HepG2 (cell line): Measurements from ENCODE around the gene LPIN3. TPM values are rescaled to one million over a fixed set of nuclear protein-coding genes. Genes with fewer than 3 reads are reported as not detected.

Source experiments
- ATAC-seq: fragments of 200-7000 bp; cut with Tn5 transposase; 3 replicates; pipeline ENCODE4 v1.9.1; 2020; ENCODE audit warnings: mild to moderate bottlenecking, moderate library complexity
- BruUV-seq: library from RNA; stranded (reverse); fragments of 400-500 nt; replicated peaks from 2 replicates; lab custom pipeline; 2021; lab: Mats Ljungman, UMichigan
- CTCF ChIA-PET: fragments of 300-600 bp; formaldehyde crosslinking; extraction: SDS; loops from one replicate; lab custom pipeline; 2021; ENCODE audit warnings: low total read pairs, inconsistent platforms, low intra/inter-chr PET ratio; lab: Yijun Ruan, JAX
- POLR2A ChIA-PET: fragments of 350-600 bp; sonication (Branson Sonifier 250); formaldehyde crosslinking; loops from one replicate; lab custom pipeline; 2020; ENCODE audit warnings: antibody characterized with exemption, inconsistent platforms; lab: Yijun Ruan, JAX
- DNase-seq: peaks from one replicate; pipeline ENCODE4 v3.0.0-alpha.2; 2015; ENCODE audit warnings: low spot score
- FAIRE-seq: peaks from 3 replicates; lab custom pipeline; 2011; peaks lifted over from hg19 to GRCh38; lab: Jason Lieb, UNC
- H2AFZ ChIP-seq: one replicate; pipeline ENCODE4 v1.6.1; 2011; ENCODE audit warnings: low read length, inconsistent platforms
- H3K27ac ChIP-seq: fragments of 300-600 bp; 3 replicates; pipeline ENCODE4 v1.8.0; 2011; ENCODE audit warnings: mixed run types, mild to moderate bottlenecking, mixed read lengths, low read length, inconsistent platforms; ENCODE audit not compliant: insufficient read depth; ENCODE audit errors: extremely low read length
- H3K27me3 ChIP-seq, 2 experiments: fragments of 200-600 bp in 1 of 2; 2 replicates in 1 of 2; 3 replicates in 1 of 2; pipeline versions ENCODE4 v1.6.0 to v1.8.0; 2011; ENCODE audit warnings: low read length in 2 of 2, mild to moderate bottlenecking in 2 of 2, moderate library complexity in 2 of 2, inconsistent platforms in 1 of 2; ENCODE audit not compliant: insufficient read depth in 2 of 2, control insufficient read depth in 1 of 2
- H3K36me3 ChIP-seq, 2 experiments: fragments of 200-600 bp in 1 of 2; replicated peaks in 1 of 2; 2 replicates in 1 of 2; 3 replicates in 1 of 2; pipeline versions ENCODE4 v1.5.1 to v1.8.0; 2011; ENCODE audit warnings: low read length in 2 of 2, inconsistent platforms in 1 of 2; ENCODE audit not compliant: insufficient read depth in 2 of 2, control insufficient read depth in 1 of 2
- H3K4me1 ChIP-seq: 2 replicates; pipeline ENCODE4 v1.5.1; 2012; ENCODE audit warnings: low read length, inconsistent platforms; ENCODE audit not compliant: insufficient read depth
- H3K4me2 ChIP-seq: 2 replicates; pipeline ENCODE4 v1.6.0; 2011; ENCODE audit warnings: low read depth, low read length, inconsistent platforms
- H3K4me3 ChIP-seq, 3 experiments: fragments of 200-600 bp in 1 of 3; sonication (generic), shearing (Covaris generic) in 1 of 3; replicated peaks in 1 of 3; 2 replicates each; pipeline ENCODE4 v1.5.1; 2011 to 2016; ENCODE audit warnings: low read length in 3 of 3, inconsistent platforms in 2 of 3, low read depth in 2 of 3, mild to moderate bottlenecking in 2 of 3, control low read depth in 1 of 3, mixed read lengths in 1 of 3; ENCODE audit not compliant: insufficient read depth in 1 of 3
- H3K79me2 ChIP-seq: one replicate; pipeline ENCODE4 v1.6.1; 2011; ENCODE audit warnings: low read length, inconsistent platforms; ENCODE audit not compliant: insufficient read depth
- H3K9ac ChIP-seq: 2 replicates; pipeline ENCODE4 v1.6.0; 2011; ENCODE audit warnings: mild to moderate bottlenecking, low read depth, low read length, inconsistent platforms; ENCODE audit not compliant: insufficient read depth
- H3K9me3 ChIP-seq: 2 replicates; pipeline ENCODE4 v1.5.1; 2012; ENCODE audit warnings: mild to moderate bottlenecking, low read length
- H4K20me1 ChIP-seq: 2 replicates; pipeline ENCODE4 v1.6.0; 2011; ENCODE audit warnings: inconsistent platforms, mild to moderate bottlenecking, low read length, moderate library complexity; ENCODE audit not compliant: insufficient read depth
- EP300 ChIP-seq, 3 experiments: sonication (generic) in 1 of 3; formaldehyde crosslinking in 1 of 3; IDR thresholded peaks; 2 replicates each; pipeline versions ENCODE4 v1.5.1 to v1.6.1; 2011 to 2020; ENCODE audit warnings: low read depth in 2 of 3, low read length in 2 of 3, borderline replicate concordance in 1 of 3, improper control_type of control experiment in 1 of 3, mild to moderate bottlenecking in 1 of 3, missing genetic modification reagents in 1 of 3, moderate library complexity in 1 of 3
- RBFOX2 ChIP-seq: fragments of 200-400 bp; formaldehyde crosslinking; IDR thresholded peaks from 2 replicates; pipeline ENCODE4 v1.6.1; 2017; ENCODE audit warnings: low read depth, mild to moderate bottlenecking, low read length
- SIX4 ChIP-seq: sonication (generic); formaldehyde crosslinking; IDR thresholded peaks from 2 replicates; pipeline ENCODE4 v1.4.0; 2020; ENCODE audit warnings: missing genetic modification reagents
- ZMYM3 ChIP-seq: sonication (generic); formaldehyde crosslinking; IDR thresholded peaks from 2 replicates; pipeline ENCODE4 v1.5.1; 2020; ENCODE audit warnings: mild to moderate bottlenecking, missing genetic modification reagents
- ZNF225 ChIP-seq: sonication (generic); formaldehyde crosslinking; IDR thresholded peaks from 2 replicates; pipeline ENCODE4 v1.4.0; 2020; ENCODE audit warnings: mild to moderate bottlenecking, missing genetic modification reagents
- ZNF282 ChIP-seq: fragments of 450-650 bp; IDR thresholded peaks from 2 replicates; pipeline ENCODE4 v1.6.1; 2018; ENCODE audit not compliant: partially characterized antibody
- ZNF768 ChIP-seq: sonication (generic); formaldehyde crosslinking; IDR thresholded peaks from 2 replicates; pipeline ENCODE4 v1.4.0; 2020; ENCODE audit warnings: missing genetic modification reagents
- ZNF83 ChIP-seq: sonication (generic); formaldehyde crosslinking; IDR thresholded peaks from 2 replicates; pipeline ENCODE4 v1.4.0; 2020; ENCODE audit warnings: missing genetic modification reagents, mild to moderate bottlenecking, borderline replicate concordance
- WGBS: methylation state at CpG from one replicate; pipeline ENCODE4 v1.1.6; 2017; ENCODE audit warnings: low lambda C conversion rate; 5-methylcytosine and 5-hydroxymethylcytosine counted together
- in situ Hi-C: cut with HindIII; loops from 2 replicates; pipeline ENCODE4 v1.10.0; 2017; ENCODE audit warnings: low pct_unique_long_range_greater_than_20kb; ENCODE audit not compliant: extremely low pct_ligation_motif_present
- intact Hi-C: fragments of 100-400 bp; cut with micrococcal nuclease; formaldehyde crosslinking; loops from one replicate; pipeline ENCODE4 v1.10.0; 2022; ENCODE audit not compliant: unreplicated experiment
- polyA plus RNA-seq, 8 experiments: library from polyadenylated mRNA; depleted of rRNA in 3 of 8; stranded (reverse) in 7 of 8; unstranded in 1 of 8; fragments of >200 nt; fragmentation: Illumina TruSeq in 4 of 8; extraction: Trizol in 4 of 8; gene quantifications; 2 replicates each; pipeline versions ENCODE4 v1.2.1 to v1.2.3, GENCODE V29; 2011 to 2016; ENCODE audit warnings: low read depth in 4 of 8, missing spikeins in 1 of 8, mixed read lengths in 1 of 8; ENCODE audit not compliant: insufficient read depth in 1 of 8
- total RNA-seq, 5 experiments: library from RNA; depleted of rRNA; stranded (reverse); fragments of >200 nt; fragmentation: Illumina TruSeq; extraction: Trizol; gene quantifications; 2 replicates each; pipeline ENCODE4 v1.2.3, GENCODE V29; 2016; ENCODE audit warnings: low read depth in 1 of 5

Gene LPIN3
- total and polyA plus RNA-seq, 2 of the 13 experiments (the other 11 are each of a cell fraction or from before 2014, with no cell fraction given) = 14.2 to 28.6 TPM

GRCh38 chr20:41348430-41349172, 8.0 kb downstream of the LPIN3 start:
- Histone ChIP-seq H2AFZ (no peak overlapping the region), H3K9ac (no peak overlapping the region), H3K27me3 (no peaks in the 10 kb centered on the region), H3K9me3 (no peaks in the 10 kb centered on the region), H3K27ac (no peak overlapping the region), H3K79me2 (no peaks in the 10 kb centered on the region), H4K20me1 (0 out of 2 replicates have a peak, but pooled peaks cover 4% of the 10 kb centered on the region), H3K4me1 (0 out of 2 replicates have a peak, but pooled peaks cover 1% of the 10 kb centered on the region), H3K36me3 (peaks cover 8 to 21% of the 10 kb centered on the region in 2 experiments; a peak in 3 of 5 replicates), H3K4me3 (no peak overlapping the region), H3K4me2 (no peak overlapping the region)
- no peak for FAIRE-seq
- POLR2A ChIA-PET = no interaction called here
- in situ Hi-C loops = no loop called here
- 0 out of 2 replicates have a peak, but pooled peaks have one; percentile 23 for TF ChIP-seq ZNF83 (CRISPR knock-in tag)
- TF ChIP-seq SIX4 = no peak
- 0 out of 2 replicates have a peak, but pooled peaks have one; percentile 39 for TF ChIP-seq RBFOX2
- peak; percentile 99 for TF ChIP-seq ZNF768
- TF ChIP-seq ZNF282 = no peak
- 0 out of 2 replicates have a peak, but pooled peaks have one; percentile 21 for TF ChIP-seq ZNF225 (CRISPR knock-in tag)
- TF ChIP-seq ZMYM3 = peak; percentile 81
- no peak for TF ChIP-seq EP300 (IDR thresholded peaks at IDR 0.05; ENCODE audit: low read depth in 2 of 2, low read length in 2 of 2)
- 0 out of 2 replicates have a peak, but pooled peaks have one; percentile 10 for TF ChIP-seq EP300 (CRISPR knock-in tag; IDR thresholded peaks at IDR 0.05; ENCODE audit: borderline replicate concordance)
- intact Hi-C loops = no loop called here
- WGBS = 92% methylated on average over 12 of the region's 13 CpGs
- DNase-seq = no peak
- BruUV-seq = no TSS peak
- CTCF ChIA-PET = no interaction called here
- ATAC-seq = no peak
